ENCODE results near the gene JAK2. TPM values are rescaled to one million over a fixed set of nuclear protein-coding genes. Genes with fewer than 3 reads are reported as not detected.

The JAK2 gene
- polyA plus RNA-seq, 1 donor (not counting 4 experiments of a cell fraction or from before 2014, with no cell fraction given), result 5.4 TPM

- Histone ChIP-seq H3K9me3 (ENCODE audit: control insufficient read depth, low read depth, low read length) (no peaks in the 10 kb centered on the region), H3K36me3 (ENCODE audit: control insufficient read depth in 2 of 2, extremely low read depth in 1 of 2, insufficient read depth in 2 of 2, low read length in 2 of 2) (no peaks in the 10 kb centered on the region), H3K4me2 (ENCODE audit: control insufficient read depth, extremely low read depth, insufficient read depth, low read depth, low read length) (no peak overlapping the region), H4K20me1 (ENCODE audit: control insufficient read depth, extremely low read depth, insufficient read depth, low read length) (no peaks in the 10 kb centered on the region), H3K4me3 (ENCODE audit: control insufficient read depth in 2 of 3, extremely low read depth in 1 of 3, insufficient read depth in 2 of 3, low read depth in 1 of 3, low read length in 3 of 3) (no peak overlapping the region), H2AFZ (ENCODE audit: control insufficient read depth, low read length) (no peak overlapping the region), H3K27ac (ENCODE audit: control insufficient read depth, insufficient read depth, low read length) (no peak overlapping the region), H3K4me1 (ENCODE audit: control insufficient read depth, extremely low read depth, insufficient read depth, low read length) (no peaks in the 10 kb centered on the region), H3K9me1 (ENCODE audit: control insufficient read depth, extremely low read depth, insufficient read depth, low read length) (no peaks in the 10 kb centered on the region), H3K27me3 (ENCODE audit: control insufficient read depth, extremely low read depth, insufficient read depth, low read length) (no peaks in the 10 kb centered on the region), H3K79me2 (ENCODE audit: control insufficient read depth, insufficient read depth, low read length) (no peaks in the 10 kb centered on the region), H3K9ac (ENCODE audit: control insufficient read depth, extremely low read depth, insufficient read depth, low read length) (no peak overlapping the region)
- dilution Hi-C loops (cut with MboI; ENCODE audit: extremely low pct_ligation_motif_present, low sequenced_read_pairs), result no loop called here
- FAIRE-seq (no peak), DNase-seq (ENCODE audit: low read depth, low spot score) (no peak)
- TF ChIP-seq EZH2 (IDR thresholded peaks at IDR 0.05; ENCODE audit: low read length), result no peak
- no peak for TF ChIP-seq CTCF (optimal IDR thresholded peaks at IDR 0.05 in 1 of 3, IDR thresholded peaks at IDR 0.05 in 1 of 3, conservative IDR thresholded peaks at IDR 0.05 in 1 of 3; ENCODE audit: extremely low read depth in 1 of 3, insufficient read depth in 2 of 3, low read length in 3 of 3)
These were observed 23.0 kb upstream of the JAK2 start for GRCh38 chr9:4962085-4962484.

GRCh38 chr9:4964540-4964939 is 20.5 kb upstream of the JAK2 start:
- no peak overlapping the region for H3K27ac ChIP-seq (ENCODE audit: control insufficient read depth, insufficient read depth, low read length)
- dilution Hi-C loops (cut with MboI; ENCODE audit: extremely low pct_ligation_motif_present, low sequenced_read_pairs), result no loop called here
- TF ChIP-seq EZH2 (IDR thresholded peaks at IDR 0.05; ENCODE audit: low read length) (no peak), CTCF (optimal IDR thresholded peaks at IDR 0.05 in 1 of 3, IDR thresholded peaks at IDR 0.05 in 1 of 3, conservative IDR thresholded peaks at IDR 0.05 in 1 of 3; ENCODE audit: extremely low read depth in 1 of 3, insufficient read depth in 2 of 3, low read length in 3 of 3) (no peak)

More at GRCh38 chr9:4964540-4964939, 20.5 kb upstream of the JAK2 start:
- H3K9me3 ChIP-seq (ENCODE audit: control insufficient read depth, low read depth, low read length), result no peaks in the 10 kb centered on the region
- no peak overlapping the region for H2AFZ ChIP-seq (ENCODE audit: control insufficient read depth, low read length)
- H3K9me1 ChIP-seq (ENCODE audit: control insufficient read depth, extremely low read depth, insufficient read depth, low read length), result no peaks in the 10 kb centered on the region
- no peak overlapping the region for H3K4me3 ChIP-seq (ENCODE audit: control insufficient read depth in 2 of 3, extremely low read depth in 1 of 3, insufficient read depth in 2 of 3, low read depth in 1 of 3, low read length in 3 of 3)
- H3K27me3 ChIP-seq (ENCODE audit: control insufficient read depth, extremely low read depth, insufficient read depth, low read length), result no peaks in the 10 kb centered on the region
- FAIRE-seq (no peak), DNase-seq (ENCODE audit: low read depth, low spot score) (no peak)
- H3K36me3 ChIP-seq (ENCODE audit: control insufficient read depth in 2 of 2, extremely low read depth in 1 of 2, insufficient read depth in 2 of 2, low read length in 2 of 2), result no peaks in the 10 kb centered on the region
- H3K9ac ChIP-seq (ENCODE audit: control insufficient read depth, extremely low read depth, insufficient read depth, low read length), result no peak overlapping the region
- no peaks in the 10 kb centered on the region for H3K79me2 ChIP-seq (ENCODE audit: control insufficient read depth, insufficient read depth, low read length)
- H3K4me2 ChIP-seq (ENCODE audit: control insufficient read depth, extremely low read depth, insufficient read depth, low read depth, low read length), result no peak overlapping the region
- H3K4me1 ChIP-seq (ENCODE audit: control insufficient read depth, extremely low read depth, insufficient read depth, low read length), result no peaks in the 10 kb centered on the region
- H4K20me1 ChIP-seq (ENCODE audit: control insufficient read depth, extremely low read depth, insufficient read depth, low read length), result no peaks in the 10 kb centered on the region

Measured in keratinocyte (primary cell).